ES-I3 (cell line): Measurements from ENCODE around the gene PEA15.

Source experiments
- H3K36me3 ChIP-seq: 2 replicates; pipeline ENCODE4 v1.6.1; 2013; ENCODE audit warnings: mild to moderate bottlenecking, low read length, control low read depth, moderate library complexity; ENCODE audit not compliant: insufficient read depth
- H3K4me1 ChIP-seq: 2 replicates; pipeline ENCODE4 v1.6.1; 2013; ENCODE audit warnings: mild to moderate bottlenecking, control low read depth, low read length; ENCODE audit not compliant: insufficient read depth
- H3K9ac ChIP-seq: 2 replicates; pipeline ENCODE4 v1.6.1; 2013; ENCODE audit warnings: low read depth, mild to moderate bottlenecking, low read length, moderate library complexity
- H3K9me3 ChIP-seq: 2 replicates; pipeline ENCODE4 v1.6.1; 2013; ENCODE audit warnings: mild to moderate bottlenecking, low read length, moderate library complexity; ENCODE audit not compliant: control insufficient read depth, insufficient read depth

Gene PEA15

DNA sequence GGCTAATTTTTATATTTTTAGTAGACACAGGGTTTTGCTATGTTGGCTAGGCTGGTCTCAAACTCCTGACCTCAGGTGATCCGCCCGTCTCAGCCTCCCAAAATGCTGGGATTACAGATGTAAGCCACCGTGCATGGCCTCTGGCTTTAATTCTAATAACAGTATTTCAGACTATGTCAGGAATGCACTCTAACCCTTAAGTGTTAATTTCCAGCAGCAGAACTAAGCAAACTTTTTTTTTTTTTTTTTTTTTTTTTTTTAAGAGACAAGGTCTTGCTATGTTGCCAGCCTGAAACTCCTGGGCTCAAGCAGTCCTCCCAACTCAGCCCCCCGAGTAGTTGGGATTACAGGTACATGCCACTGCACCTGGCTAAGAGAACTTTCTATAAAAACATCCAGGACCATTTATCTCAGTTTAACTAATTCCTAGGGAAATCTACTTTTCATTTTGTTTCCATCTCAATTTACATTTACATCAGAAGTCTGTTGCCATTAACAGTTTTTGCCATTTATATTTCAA is 50.7 kb downstream of the PEA15 start:
- Histone ChIP-seq H3K4me1 (peaks cover 7% of the 10 kb centered on the region; the same call in 1 of the 2 replicates), H3K9me3 (no peaks in the 10 kb centered on the region), H3K9ac (no peak overlapping the region), H3K36me3 (peaks cover 4% of the 10 kb centered on the region; the same call in 1 of the 2 replicates)

DNA sequence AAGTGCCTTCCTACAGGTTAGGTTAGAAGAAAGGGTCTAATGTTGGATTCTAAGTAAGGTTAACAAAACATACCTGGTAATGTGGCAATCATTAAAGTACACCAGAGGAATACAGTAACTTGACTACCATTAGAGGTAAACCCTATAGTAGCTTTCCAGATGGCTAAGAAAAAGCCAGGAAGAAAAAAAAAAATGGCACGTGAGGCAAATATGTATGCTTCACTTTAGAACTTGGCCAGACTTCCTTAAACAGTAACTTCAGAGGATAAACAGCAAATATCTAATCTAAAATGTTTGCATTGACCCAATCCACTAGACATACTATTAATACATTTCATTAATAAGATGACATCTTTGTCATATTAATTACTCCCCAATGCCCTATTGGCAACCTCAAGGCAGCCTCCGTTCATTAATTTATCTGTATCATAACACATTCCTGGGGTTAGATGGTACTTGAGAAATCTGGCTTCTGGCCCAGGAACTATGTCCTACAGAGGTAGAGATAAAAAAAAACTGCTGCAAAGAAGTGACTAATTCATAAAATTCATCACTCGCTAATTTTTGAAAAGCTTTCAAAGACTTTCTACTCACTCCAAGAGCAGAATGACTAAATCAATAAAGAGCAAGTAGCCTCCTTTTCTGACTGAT is 51.3 kb downstream of the PEA15 start:
- Histone ChIP-seq H3K9ac (no peak overlapping the region), H3K9me3 (no peaks in the 10 kb centered on the region), H3K36me3 (no peaks in the 10 kb centered on the region; the same call in 1 of the 2 replicates), H3K4me1 (peaks cover 11% of the 10 kb centered on the region; the same call in 1 of the 2 replicates)

GRCh38 chr1:160257411-160258015 is 52.3 kb downstream of the PEA15 start:
- Histone ChIP-seq H3K9me3 (no peaks in the 10 kb centered on the region), H3K36me3 (no peaks in the 10 kb centered on the region; the same call in 1 of the 2 replicates), H3K9ac (no peak overlapping the region), H3K4me1 (peaks cover 11% of the 10 kb centered on the region; the same call in 1 of the 2 replicates)

GRCh38 chr1:160258177-160258798 is 53.1 kb downstream of the PEA15 start:
- H3K36me3 ChIP-seq = no peaks in the 10 kb centered on the region; the same call in 1 of the 2 replicates
- H3K4me1 ChIP-seq = peaks cover 11% of the 10 kb centered on the region; the same call in 1 of the 2 replicates
- no peak overlapping the region for H3K9ac ChIP-seq

GRCh38 chr1:160260406-160261382 is 55.5 kb downstream of the PEA15 start:
- Histone ChIP-seq H3K9ac (peak overlapping the region; percentile 93), H3K4me1 (peaks cover 11% of the 10 kb centered on the region; the same call in 1 of the 2 replicates), H3K36me3 (no peaks in the 10 kb centered on the region; the same call in 1 of the 2 replicates), H3K9me3 (no peaks in the 10 kb centered on the region)

More at GRCh38 chr1:160258177-160258798, 53.1 kb downstream of the PEA15 start:
- no peaks in the 10 kb centered on the region for H3K9me3 ChIP-seq

DNA sequence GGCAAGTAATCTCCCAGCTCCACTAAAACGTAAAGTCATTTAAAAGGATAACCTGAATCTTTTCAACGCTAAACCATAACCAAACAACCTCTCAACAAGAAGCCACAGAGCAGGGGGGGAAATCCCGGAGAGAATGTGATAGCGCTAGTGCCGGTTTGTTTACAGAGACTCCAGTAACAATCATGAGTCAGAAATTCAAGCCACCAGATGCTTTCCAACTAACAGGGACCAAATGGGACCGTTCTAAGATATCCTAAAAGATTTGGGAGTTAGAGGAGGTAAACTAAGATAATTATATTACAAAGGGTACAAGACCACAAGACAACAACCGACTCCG is 56.3 kb downstream of the PEA15 start:
- Histone ChIP-seq H3K36me3 (no peaks in the 10 kb centered on the region; the same call in 1 of the 2 replicates), H3K9me3 (no peaks in the 10 kb centered on the region), H3K9ac (peak overlapping the region; percentile 93), H3K4me1 (peaks cover 11% of the 10 kb centered on the region; the same call in 1 of the 2 replicates)

GRCh38 chr1:160261893-160262794 is 57.0 kb downstream of the PEA15 start, which contains the start of gene DCAF8:
TSS of gene DCAF8 (minus strand) at chr1:160262549. CDS start at chr1:160244008, 18,541 bp downstream.
- no peaks in the 10 kb centered on the region; the same call in 1 of the 2 replicates for H3K36me3 ChIP-seq
- H3K4me1 ChIP-seq = peaks cover 11% of the 10 kb centered on the region; the same call in 1 of the 2 replicates
- peak within 1 kb of the TSS; percentile 93 for H3K9ac ChIP-seq
- no peaks in the 10 kb centered on the region for H3K9me3 ChIP-seq

DNA sequence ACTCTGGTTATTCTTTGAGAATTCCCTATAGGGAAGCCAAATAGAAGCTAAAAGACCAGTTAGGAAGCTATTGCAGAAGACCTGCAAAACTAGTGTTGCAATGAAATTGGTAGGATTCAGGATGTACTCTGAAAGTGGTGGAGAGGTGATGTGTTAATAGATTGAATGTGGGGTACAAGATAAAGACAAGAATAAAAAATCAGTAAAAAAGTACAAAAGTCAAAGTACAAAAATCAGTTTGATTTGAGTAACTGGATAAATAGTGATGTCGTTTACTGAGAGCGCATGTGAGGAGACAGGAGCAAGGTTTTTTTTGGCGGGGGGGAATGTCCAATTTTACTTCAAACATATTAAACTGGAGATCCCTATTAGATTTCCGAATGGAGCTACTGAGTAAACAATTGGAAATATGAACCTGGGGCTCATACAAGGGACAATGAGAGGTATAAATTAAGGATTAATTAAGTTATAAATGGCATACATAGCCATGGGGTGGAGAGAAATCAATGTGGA is 59.7 kb downstream of the PEA15 start:
- H3K9me3 ChIP-seq = no peaks in the 10 kb centered on the region
- no peak overlapping the region for H3K9ac ChIP-seq
- H3K4me1 ChIP-seq = peaks cover 6% of the 10 kb centered on the region; the same call in 1 of the 2 replicates
- no peaks in the 10 kb centered on the region for H3K36me3 ChIP-seq
